GM13977 (cell line): Measurements from ENCODE around the gene FGF9.

ENCODE experiments used
- DNase-seq: peaks from one replicate; pipeline ENCODE4 v3.0.0; 2012; ENCODE audit warnings: low spot score
- in situ Hi-C: fragments of 300-500 bp; cut with MboI; formaldehyde crosslinking; loops from one replicate; pipeline ENCODE4 v1.12.0; 2022; ENCODE audit warnings: low sequenced_read_pairs, low pct_unique_long_range_greater_than_20kb, mixed read lengths, inconsistent platforms; ENCODE audit not compliant: unreplicated experiment
- TF ChIP-seq, protein P1 (sequence below): IDR thresholded peaks from 2 replicates; pipeline ENCODE4 v1.5.1; 2012; ENCODE audit warnings: mild to moderate bottlenecking, control low read depth; ENCODE audit not compliant: insufficient read depth; ENCODE audit errors: extremely low read depth, missing control alignments

FGF9 gene

GRCh38 chr13:21668732-21669275 lies 2.1 kb upstream of the FGF9 start:
- TF ChIP-seq, protein P1, sequence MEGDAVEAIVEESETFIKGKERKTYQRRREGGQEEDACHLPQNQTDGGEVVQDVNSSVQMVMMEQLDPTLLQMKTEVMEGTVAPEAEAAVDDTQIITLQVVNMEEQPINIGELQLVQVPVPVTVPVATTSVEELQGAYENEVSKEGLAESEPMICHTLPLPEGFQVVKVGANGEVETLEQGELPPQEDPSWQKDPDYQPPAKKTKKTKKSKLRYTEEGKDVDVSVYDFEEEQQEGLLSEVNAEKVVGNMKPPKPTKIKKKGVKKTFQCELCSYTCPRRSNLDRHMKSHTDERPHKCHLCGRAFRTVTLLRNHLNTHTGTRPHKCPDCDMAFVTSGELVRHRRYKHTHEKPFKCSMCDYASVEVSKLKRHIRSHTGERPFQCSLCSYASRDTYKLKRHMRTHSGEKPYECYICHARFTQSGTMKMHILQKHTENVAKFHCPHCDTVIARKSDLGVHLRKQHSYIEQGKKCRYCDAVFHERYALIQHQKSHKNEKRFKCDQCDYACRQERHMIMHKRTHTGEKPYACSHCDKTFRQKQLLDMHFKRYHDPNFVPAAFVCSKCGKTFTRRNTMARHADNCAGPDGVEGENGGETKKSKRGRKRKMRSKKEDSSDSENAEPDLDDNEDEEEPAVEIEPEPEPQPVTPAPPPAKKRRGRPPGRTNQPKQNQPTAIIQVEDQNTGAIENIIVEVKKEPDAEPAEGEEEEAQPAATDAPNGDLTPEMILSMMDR, result no peak
- peak; percentile 11 for DNase-seq
- in situ Hi-C loops, result no loop called here

DNA sequence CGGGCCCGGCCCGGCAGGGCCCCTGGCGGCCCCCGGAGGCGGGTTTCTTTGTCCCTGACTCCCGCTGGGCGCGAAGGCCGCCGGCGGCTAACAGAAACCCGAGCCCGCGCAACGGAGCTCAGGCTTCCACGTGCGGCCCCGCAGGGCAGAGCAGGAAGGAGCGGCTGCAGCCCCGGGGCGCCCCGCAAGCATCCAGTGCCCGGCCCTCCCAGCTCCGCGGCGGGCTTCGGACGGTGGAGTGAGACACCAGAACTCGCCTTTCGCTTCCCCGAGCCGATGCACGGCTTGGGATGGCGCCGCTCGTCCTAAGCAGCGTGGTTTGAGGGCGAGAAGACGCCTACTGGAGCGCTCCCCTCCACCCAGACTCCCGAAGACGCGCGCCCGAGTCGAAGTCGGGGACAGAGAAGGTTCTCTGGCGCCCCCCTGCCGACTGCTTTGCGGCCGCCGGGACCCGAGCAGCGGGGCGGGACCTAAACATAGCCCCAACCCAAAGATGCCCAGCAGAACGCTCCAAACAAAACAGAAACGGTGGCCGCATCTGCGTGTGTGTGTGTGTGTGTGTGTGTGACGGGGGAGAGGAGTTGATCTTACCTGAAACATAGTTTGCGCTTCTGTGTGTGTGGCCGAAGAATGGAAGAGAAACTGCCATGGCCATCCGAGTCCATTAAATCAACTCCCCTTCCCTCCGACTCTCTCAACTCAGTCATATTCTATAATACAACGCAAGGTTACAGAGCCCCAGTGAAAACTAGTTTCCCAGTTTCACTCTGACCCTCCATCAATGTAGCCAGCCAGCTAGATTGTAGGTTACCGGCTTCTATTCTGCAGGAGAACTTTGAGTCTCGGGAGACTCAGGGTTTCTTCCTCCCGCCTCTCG lies 629 bp upstream of the FGF9 start:
- TF ChIP-seq, protein P1, result peak; percentile 59
- DNase-seq, result peak; percentile 86
- in situ Hi-C loops, result no loop called here

DNA sequence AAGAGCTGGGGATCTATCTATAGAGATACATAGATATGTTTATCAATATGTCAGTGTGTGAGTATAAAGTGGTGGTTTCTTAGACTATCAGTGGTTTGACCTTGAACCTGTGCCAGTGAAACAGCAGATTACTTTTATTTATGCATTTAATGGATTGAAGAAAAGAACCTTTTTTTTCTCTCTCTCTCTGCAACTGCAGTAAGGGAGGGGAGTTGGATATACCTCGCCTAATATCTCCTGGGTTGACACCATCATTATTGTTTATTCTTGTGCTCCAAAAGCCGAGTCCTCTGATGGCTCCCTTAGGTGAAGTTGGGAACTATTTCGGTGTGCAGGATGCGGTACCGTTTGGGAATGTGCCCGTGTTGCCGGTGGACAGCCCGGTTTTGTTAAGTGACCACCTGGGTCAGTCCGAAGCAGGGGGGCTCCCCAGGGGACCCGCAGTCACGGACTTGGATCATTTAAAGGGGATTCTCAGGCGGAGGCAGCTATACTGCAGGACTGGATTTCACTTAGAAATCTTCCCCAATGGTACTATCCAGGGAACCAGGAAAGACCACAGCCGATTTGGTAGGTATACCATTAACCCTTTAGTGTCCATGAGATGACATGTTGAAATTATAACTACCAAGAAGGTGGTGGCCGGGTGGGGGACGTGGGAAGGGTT lies 880 bp downstream of the FGF9 start:
- in situ Hi-C loops, result no loop called here
- DNase-seq, result peak; percentile 23
- TF ChIP-seq, protein P1, result no peak

- in situ Hi-C loops, result no loop called here
- TF ChIP-seq, protein P1, result no peak
- peak; percentile 29 for DNase-seq
Observed at GRCh38 chr13:21672287-21672680, 1.4 kb downstream of the FGF9 start.

DNA sequence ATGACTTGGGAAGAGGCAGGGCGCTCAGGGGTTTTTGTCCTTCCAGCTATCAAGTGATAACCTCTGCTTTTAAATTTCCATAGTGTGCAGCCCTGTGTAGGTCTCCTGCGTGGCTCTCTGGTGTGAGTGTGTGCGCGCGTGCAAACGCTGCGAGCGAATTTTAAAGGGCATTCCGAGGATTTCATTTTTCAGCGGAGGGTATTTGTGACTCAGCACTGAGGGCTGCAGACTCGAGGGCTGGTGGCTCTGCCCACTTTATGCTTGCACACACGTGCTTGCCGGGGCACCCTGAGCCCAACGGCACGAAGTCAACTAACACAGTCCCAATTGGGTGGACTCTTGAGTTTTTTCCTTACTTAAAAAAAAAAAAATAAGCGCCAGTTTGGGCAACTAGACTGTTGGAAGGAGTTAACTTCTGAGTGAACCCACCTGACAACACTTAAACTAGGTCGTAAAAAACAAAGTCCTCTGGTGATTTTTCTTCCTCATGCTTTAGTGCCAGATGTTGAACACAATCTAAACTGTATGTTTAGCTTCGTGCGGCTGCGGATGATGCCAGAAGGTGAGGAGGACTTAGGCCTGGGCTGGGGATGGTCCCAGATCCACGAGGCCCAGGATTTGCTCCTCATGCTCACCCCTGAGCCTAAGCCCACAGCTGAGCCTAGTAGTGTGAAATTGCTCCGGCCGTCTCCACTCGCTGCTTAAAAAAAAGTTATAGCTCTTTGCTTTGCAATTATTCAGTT lies 2.1 kb downstream of the FGF9 start:
- TF ChIP-seq, protein P1, result no peak
- in situ Hi-C loops, result no loop called here
- DNase-seq, result no peak

- DNase-seq, result no peak
- in situ Hi-C loops, result no loop called here
- TF ChIP-seq, protein P1, result peak; percentile 19
Observed at GRCh38 chr13:21673539-21673788, 2.6 kb downstream of the FGF9 start.
